Measurements from ENCODE around the gene SHBG. TPM values are rescaled to one million over a fixed set of nuclear protein-coding genes. Genes with fewer than 3 reads are reported as not detected.

The SHBG gene
- total RNA-seq, 1 experiment from 2014 or later, result not detected

Small RNAs within 50 kb of the gene (small RNA-seq; reads per million reads assigned to genes)
- not detected for gene CD68

Other genes with a start within 250 kb of the SHBG start
- gene TNK1, start 249.0 kb upstream of the SHBG start, total RNA-seq (2014; rRNA removed; shearing (Covaris generic)), result 0.24 TPM in 1 of 2 replicates, not detected in the other
- gene PLSCR3, start 235.6 kb upstream of the SHBG start, total RNA-seq (2014; rRNA removed; shearing (Covaris generic)), result 31.7 and 36.7 TPM in 2 replicates
- 54.1 and 72.6 TPM in 2 replicates for gene TMEM256, start 226.0 kb upstream of the SHBG start, total RNA-seq (2014; rRNA removed; shearing (Covaris generic))
- 6.1 and 7.4 TPM in 2 replicates for gene NLGN2, start 222.3 kb upstream of the SHBG start, total RNA-seq (2014; rRNA removed; shearing (Covaris generic))
- not detected in 2 replicates for gene SPEM1, start 209.8 kb upstream of the SHBG start, total RNA-seq (2014; rRNA removed; shearing (Covaris generic))
- gene SPEM2, start 204.5 kb upstream of the SHBG start, total RNA-seq (2014; rRNA removed; shearing (Covaris generic)), result not detected in 2 replicates
- gene SPEM3, start 201.3 kb upstream of the SHBG start, total RNA-seq (2014; rRNA removed; shearing (Covaris generic)), result not detected in 2 replicates
- 0.23 and 0.43 TPM in 2 replicates for gene TMEM102, start 194.7 kb upstream of the SHBG start, total RNA-seq (2014; rRNA removed; shearing (Covaris generic))
- gene FGF11, start 190.6 kb upstream of the SHBG start, total RNA-seq (2014; rRNA removed; shearing (Covaris generic)), result 0.23 and 0.37 TPM in 2 replicates
- 6.0 and 7.9 TPM in 2 replicates for gene CHRNB1, start 185.1 kb upstream of the SHBG start, total RNA-seq (2014; rRNA removed; shearing (Covaris generic))
- gene ZBTB4, start 150.5 kb upstream of the SHBG start, total RNA-seq (2014; rRNA removed; shearing (Covaris generic)), result 13.1 and 18.1 TPM in 2 replicates
- not detected in 2 replicates for gene SLC35G6, start 148.7 kb upstream of the SHBG start, total RNA-seq (2014; rRNA removed; shearing (Covaris generic))
- gene POLR2A, start 145.8 kb upstream of the SHBG start, total RNA-seq (2014; rRNA removed; shearing (Covaris generic)), result 43.4 and 44.6 TPM in 2 replicates
- gene TNFSF12, start 81.1 kb upstream of the SHBG start, total RNA-seq (2014; rRNA removed; shearing (Covaris generic)), result 3.2 and 5.6 TPM in 2 replicates
- 0.37 and 0.63 TPM in 2 replicates for gene TNFSF13, start 71.4 kb upstream of the SHBG start, total RNA-seq (2014; rRNA removed; shearing (Covaris generic))
- gene SENP3, start 68.2 kb upstream of the SHBG start, total RNA-seq (2014; rRNA removed; shearing (Covaris generic)), result 138 and 141 TPM in 2 replicates
- gene CD68, start 50.5 kb upstream of the SHBG start, total RNA-seq (2014; rRNA removed; shearing (Covaris generic)), result 55.2 and 75.8 TPM in 2 replicates
- 148 and 177 TPM in 2 replicates for gene MPDU1, start 46.3 kb upstream of the SHBG start, total RNA-seq (2014; rRNA removed; shearing (Covaris generic))
- 0.31 and 1.8 TPM in 2 replicates for gene SOX15, start 40.0 kb upstream of the SHBG start, total RNA-seq (2014; rRNA removed; shearing (Covaris generic))
- gene FXR2, start 15.2 kb upstream of the SHBG start, total RNA-seq (2014; rRNA removed; shearing (Covaris generic)), result 54.4 and 60.7 TPM in 2 replicates
- gene SAT2, start 2.3 kb upstream of the SHBG start, total RNA-seq (2014; rRNA removed; shearing (Covaris generic)), result 18.6 and 20.8 TPM in 2 replicates
- not detected in 2 replicates for gene ATP1B2, start 20.8 kb downstream of the SHBG start, total RNA-seq (2014; rRNA removed; shearing (Covaris generic))
- gene TP53, start 57.4 kb downstream of the SHBG start, total RNA-seq (2014; rRNA removed; shearing (Covaris generic)), result 29.5 and 47.7 TPM in 2 replicates
- gene WRAP53, start 58.3 kb downstream of the SHBG start, total RNA-seq (2014; rRNA removed; shearing (Covaris generic)), result 25.2 and 29.2 TPM in 2 replicates
- 5.7 and 7.7 TPM in 2 replicates for gene EFNB3, start 75.1 kb downstream of the SHBG start, total RNA-seq (2014; rRNA removed; shearing (Covaris generic))
- not detected in 2 replicates for gene DNAH2, start 87.6 kb downstream of the SHBG start, total RNA-seq (2014; rRNA removed; shearing (Covaris generic))
- gene KDM6B, start 204.1 kb downstream of the SHBG start, total RNA-seq (2014; rRNA removed; shearing (Covaris generic)), result 0.27 and 0.87 TPM in 2 replicates
- gene TMEM88, start 224.9 kb downstream of the SHBG start, total RNA-seq (2014; rRNA removed; shearing (Covaris generic)), result 0.88 TPM in 1 of 2 replicates, not detected in the other
- 98.2 and 168 TPM in 2 replicates for gene NAA38, start 227.4 kb downstream of the SHBG start, total RNA-seq (2014; rRNA removed; shearing (Covaris generic))
- gene CYB5D1, start 227.9 kb downstream of the SHBG start, total RNA-seq (2014; rRNA removed; shearing (Covaris generic)), result 4.8 and 6.4 TPM in 2 replicates